Adrenal gland (tissue), 5 donors: Measurements from ENCODE around the gene ZFR.

Experiments used
- POLR2A ChIP-seq, 2 donors: fragments of 450-650 bp; IDR thresholded peaks; one replicate each; pipeline ENCODE4 v1.6.1; 2017; ENCODE audit warnings: antibody characterized with exemption in 2 of 2, mild to moderate bottlenecking in 2 of 2, moderate library complexity in 1 of 2
- TF ChIP-seq, protein P1 (sequence below), 6 experiments: fragments of 450-650 bp in 4 of 6; fragments of 200-600 bp in 2 of 6; sonication (generic) in 1 of 6; IDR thresholded peaks; 1 replicate in 5 of 6; 2 replicates in 1 of 6; pipeline versions ENCODE4 v1.5.1 to v1.8.0; 2016 to 2021; ENCODE audit warnings: antibody characterized with exemption in 6 of 6, mild to moderate bottlenecking in 2 of 6, moderate library complexity in 1 of 6
- donor health status: DM: no; HTN: no; CAD: no.

DNA sequence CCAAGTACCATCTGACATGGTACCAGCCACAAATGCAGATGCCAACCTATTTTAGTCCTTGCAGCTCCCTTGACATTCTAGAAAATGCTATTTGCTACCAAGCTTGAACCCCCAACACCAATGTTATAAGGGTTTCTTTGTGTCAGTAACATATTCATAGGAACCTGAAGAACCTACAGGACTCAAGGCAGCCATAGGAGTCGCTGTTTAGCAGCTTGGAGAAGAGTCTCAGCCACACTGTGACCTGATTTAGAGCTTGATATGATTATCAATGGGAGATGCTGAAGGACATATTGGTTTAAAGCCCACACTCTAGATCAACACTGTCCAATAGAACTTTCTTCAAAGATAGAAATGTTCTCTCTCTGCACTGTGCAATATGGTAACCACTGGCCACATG lies 6.4 kb upstream of the ZFR start:
- TF ChIP-seq, protein P1, sequence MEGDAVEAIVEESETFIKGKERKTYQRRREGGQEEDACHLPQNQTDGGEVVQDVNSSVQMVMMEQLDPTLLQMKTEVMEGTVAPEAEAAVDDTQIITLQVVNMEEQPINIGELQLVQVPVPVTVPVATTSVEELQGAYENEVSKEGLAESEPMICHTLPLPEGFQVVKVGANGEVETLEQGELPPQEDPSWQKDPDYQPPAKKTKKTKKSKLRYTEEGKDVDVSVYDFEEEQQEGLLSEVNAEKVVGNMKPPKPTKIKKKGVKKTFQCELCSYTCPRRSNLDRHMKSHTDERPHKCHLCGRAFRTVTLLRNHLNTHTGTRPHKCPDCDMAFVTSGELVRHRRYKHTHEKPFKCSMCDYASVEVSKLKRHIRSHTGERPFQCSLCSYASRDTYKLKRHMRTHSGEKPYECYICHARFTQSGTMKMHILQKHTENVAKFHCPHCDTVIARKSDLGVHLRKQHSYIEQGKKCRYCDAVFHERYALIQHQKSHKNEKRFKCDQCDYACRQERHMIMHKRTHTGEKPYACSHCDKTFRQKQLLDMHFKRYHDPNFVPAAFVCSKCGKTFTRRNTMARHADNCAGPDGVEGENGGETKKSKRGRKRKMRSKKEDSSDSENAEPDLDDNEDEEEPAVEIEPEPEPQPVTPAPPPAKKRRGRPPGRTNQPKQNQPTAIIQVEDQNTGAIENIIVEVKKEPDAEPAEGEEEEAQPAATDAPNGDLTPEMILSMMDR (IDR thresholded peaks at IDR 0.05), result no peak
- TF ChIP-seq POLR2A (IDR thresholded peaks at IDR 0.05), result no peak
